Activated CD4-positive, alpha-beta T cell treated with anti-CD3 and anti-CD28 coated beads for 24 hours (primary cell): ENCODE results near the gene KNDC1.

Source experiments
- DNase-seq, 2 donors: peaks; one replicate each; pipeline ENCODE4 v3.0.0-alpha.2; 2020; ENCODE audit warnings: low read depth in 2 of 2

KNDC1 gene

DNA sequence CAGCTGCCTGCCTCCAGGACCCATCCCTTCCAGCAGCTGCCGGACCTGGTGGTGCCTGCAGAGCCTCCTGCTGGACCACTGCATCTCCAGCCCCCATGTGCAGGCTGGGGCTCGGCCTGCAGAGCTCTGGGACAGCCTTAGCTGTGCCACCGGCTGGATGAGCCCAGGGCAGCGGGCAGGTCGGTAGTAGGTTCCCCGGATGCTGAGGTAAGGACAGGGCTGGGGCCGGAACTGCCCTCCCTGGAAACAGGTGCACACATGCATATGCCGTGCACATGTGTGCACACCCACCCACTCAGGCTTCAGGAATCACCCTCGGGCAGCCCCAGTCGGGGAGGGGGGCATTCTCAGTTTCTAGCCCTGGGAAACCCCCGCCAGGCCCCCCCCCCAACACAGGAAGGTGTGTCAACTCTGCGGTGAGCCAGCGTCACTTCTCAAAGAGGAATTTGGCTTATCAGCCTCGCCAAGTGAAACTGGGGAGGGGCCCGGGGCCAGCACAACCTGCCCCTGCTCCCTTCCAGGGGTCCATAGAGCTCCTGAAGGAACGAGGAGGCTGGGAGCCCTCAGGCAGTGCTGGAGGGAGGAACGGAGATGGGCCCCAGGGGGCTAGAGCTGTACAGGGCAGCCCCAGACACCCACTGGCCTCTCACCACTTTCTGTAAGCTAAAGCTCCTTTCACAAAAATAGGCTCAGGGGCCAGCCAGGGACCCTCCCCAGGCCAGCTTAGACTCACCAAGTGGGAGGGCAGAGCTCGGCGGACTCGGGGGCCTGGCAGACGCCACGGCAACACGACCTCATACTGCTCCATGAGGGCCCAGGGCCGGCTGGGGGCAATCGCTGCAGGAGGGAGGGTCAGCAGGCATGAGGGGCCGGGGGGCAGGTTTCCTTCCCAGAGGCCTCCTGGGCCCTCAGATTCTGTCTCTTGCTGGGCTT lies 115.0 kb downstream of the KNDC1 start:
- DNase-seq: peak; percentile 75 to 80

DNA sequence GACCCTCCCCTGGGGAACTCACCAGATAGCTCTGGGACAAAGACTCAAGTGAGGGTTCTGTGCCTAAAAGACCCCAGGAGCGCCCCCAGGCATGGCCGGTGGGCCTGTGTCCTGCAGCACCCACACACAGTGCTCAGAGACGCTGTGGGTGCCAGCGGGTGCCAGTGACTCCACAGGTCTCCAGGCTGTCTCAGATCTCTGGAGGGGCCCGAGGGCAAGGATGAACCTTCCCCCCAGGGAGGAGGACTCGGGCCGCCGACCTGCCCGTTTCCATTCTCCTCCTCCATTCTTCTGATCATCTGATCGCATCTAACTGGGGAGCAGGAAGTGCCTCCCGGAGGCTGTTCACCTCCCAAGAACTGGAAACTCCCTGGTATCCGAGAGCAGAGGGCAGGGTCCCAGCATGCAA lies 115.7 kb downstream of the KNDC1 start:
- peak in 1 of 2 donors; percentile 41 for DNase-seq
